IMR-90 (cell line): Measurements from ENCODE around the gene ITPKC. TPM values are rescaled to one million over a fixed set of nuclear protein-coding genes. Genes with fewer than 3 reads are reported as not detected.

Experiments used
- ATAC-seq: fragments of 200-7000 bp; cut with Tn5 transposase; 2 replicates; pipeline ENCODE4 v1.9.1; 2020; ENCODE audit warnings: low read depth, mild to moderate bottlenecking, moderate library complexity
- BruUV-seq: library from RNA; stranded (reverse); fragments of 400-500 nt; replicated peaks from 2 replicates; lab custom pipeline; 2021; lab: Mats Ljungman, UMichigan
- CTCF ChIA-PET: fragments of 300-600 bp; formaldehyde crosslinking; extraction: SDS; loops from one replicate; lab custom pipeline; 2021; ENCODE audit warnings: antibody characterized with exemption; lab: Yijun Ruan, JAX
- POLR2A ChIA-PET: fragments of 300-600 bp; sonication (Branson Sonifier 250); formaldehyde crosslinking; loops from one replicate; lab custom pipeline; 2022; ENCODE audit warnings: antibody characterized with exemption; ENCODE audit not compliant: unreplicated experiment; lab: Charles Lee
- DNase-seq: peaks from one replicate; pipeline ENCODE4 v3.0.0; 2013
- H2AFZ ChIP-seq: replicated peaks from 2 replicates; pipeline ENCODE3; 2013; ENCODE audit warnings: low read length, mild to moderate bottlenecking; ENCODE audit not compliant: poor library complexity
- H2AK5ac ChIP-seq: 2 replicates; pipeline ENCODE4 v1.6.1; 2013; ENCODE audit warnings: low read depth, low read length, inconsistent platforms
- H2AK9ac ChIP-seq: replicated peaks from 2 replicates; pipeline ENCODE3; 2013; ENCODE audit warnings: mild to moderate bottlenecking, low read depth, low read length, moderate library complexity; ENCODE audit not compliant: poor library complexity
- H2BK120ac ChIP-seq: 2 replicates; pipeline ENCODE4 v1.6.1; 2013; ENCODE audit warnings: low read depth, low read length, inconsistent platforms
- H2BK15ac ChIP-seq: 3 replicates; pipeline ENCODE4 v1.6.1; 2013; ENCODE audit warnings: low read depth, low read length, inconsistent platforms
- H2BK20ac ChIP-seq: 2 replicates; pipeline ENCODE4 v1.6.1; 2013; ENCODE audit warnings: low read depth, mild to moderate bottlenecking, inconsistent platforms, low read length, moderate library complexity
- H2BK5ac ChIP-seq: 2 replicates; pipeline ENCODE4 v1.6.1; 2013; ENCODE audit warnings: mild to moderate bottlenecking, low read depth, low read length, inconsistent platforms; ENCODE audit not compliant: poor library complexity, severe bottlenecking
- H3K14ac ChIP-seq: replicated peaks from 2 replicates; pipeline ENCODE4 v1.6.1; 2013; ENCODE audit warnings: low read depth, low read length, inconsistent platforms
- H3K18ac ChIP-seq: 2 replicates; pipeline ENCODE4 v1.6.1; 2013; ENCODE audit warnings: low read depth, low read length, control low read depth
- H3K23ac ChIP-seq: 2 replicates; pipeline ENCODE4 v1.6.1; 2013; ENCODE audit warnings: low read depth, low read length, inconsistent platforms
- H3K27ac ChIP-seq: 2 replicates; pipeline ENCODE4 v1.5.1; 2013; ENCODE audit warnings: mild to moderate bottlenecking, control low read depth, low read length; ENCODE audit not compliant: insufficient read depth
- H3K27me3 ChIP-seq: 2 replicates; pipeline ENCODE4 v1.6.1; 2013; ENCODE audit warnings: low read length; ENCODE audit not compliant: control insufficient read depth, insufficient read depth
- H3K36me3 ChIP-seq: 2 replicates; pipeline ENCODE4 v1.6.1; 2013; ENCODE audit warnings: low read length, mixed read lengths; ENCODE audit not compliant: control insufficient read depth, insufficient read depth
- H3K4ac ChIP-seq: 2 replicates; pipeline ENCODE4 v1.6.1; 2013; ENCODE audit warnings: low read depth, low read length, inconsistent platforms
- H3K4me1 ChIP-seq: 2 replicates; pipeline ENCODE4 v1.6.1; 2013; ENCODE audit warnings: low read length, mixed read lengths; ENCODE audit not compliant: control insufficient read depth, insufficient read depth
- H3K4me2 ChIP-seq: 2 replicates; pipeline ENCODE4 v1.6.1; 2013; ENCODE audit warnings: low read depth, mild to moderate bottlenecking, control low read depth, low read length, moderate library complexity
- H3K4me3 ChIP-seq: 2 replicates; pipeline ENCODE4 v1.5.1; 2013; ENCODE audit warnings: low read depth, mild to moderate bottlenecking, control low read depth, low read length, moderate library complexity; ENCODE audit not compliant: insufficient read depth
- H3K56ac ChIP-seq: 2 replicates; pipeline ENCODE4 v1.6.1; 2013; ENCODE audit warnings: low read length, inconsistent platforms; ENCODE audit not compliant: insufficient read depth; ENCODE audit errors: extremely low read depth
- H3K79me1 ChIP-seq, 2 experiments: 2 replicates each; pipeline ENCODE4 v1.6.1; 2013; ENCODE audit warnings: low read length in 2 of 2, inconsistent platforms in 1 of 2, low read depth in 1 of 2
- H3K9ac ChIP-seq: 2 replicates; pipeline ENCODE4 v1.6.1; 2013; ENCODE audit warnings: low read depth, low read length, control low read depth
- H3K9me1 ChIP-seq: 2 replicates; pipeline ENCODE4 v1.6.1; 2013; ENCODE audit warnings: low read length, inconsistent platforms; ENCODE audit not compliant: insufficient read depth
- H3K9me3 ChIP-seq: 2 replicates; pipeline ENCODE4 v1.6.1; 2013; ENCODE audit warnings: low read length; ENCODE audit not compliant: control insufficient read depth, insufficient read depth
- H4K20me1 ChIP-seq: 2 replicates; pipeline ENCODE4 v1.6.1; 2013; ENCODE audit warnings: low read length, inconsistent platforms; ENCODE audit not compliant: insufficient read depth
- H4K5ac ChIP-seq: 2 replicates; pipeline ENCODE4 v1.6.1; 2013; ENCODE audit warnings: mild to moderate bottlenecking, low read depth, low read length, control low read depth
- H4K8ac ChIP-seq, 2 experiments: 2 replicates each; pipeline ENCODE4 v1.6.1; 2013; ENCODE audit warnings: low read depth in 2 of 2, low read length in 2 of 2, control low read depth in 1 of 2, inconsistent platforms in 1 of 2
- H4K91ac ChIP-seq: 2 replicates; pipeline ENCODE4 v1.6.1; 2013; ENCODE audit warnings: low read depth, low read length, inconsistent platforms; ENCODE audit not compliant: insufficient read depth
- CHD1 ChIP-seq: IDR thresholded peaks from 2 replicates; pipeline ENCODE4 v1.6.1; 2012; ENCODE audit warnings: low read depth, low read length, improper control_type of control experiment
- FOS ChIP-seq: fragments of 150-350 bp; IDR thresholded peaks from 2 replicates; pipeline ENCODE4 v1.6.1; 2016; ENCODE audit warnings: low read depth, low read length
- MAFK ChIP-seq: IDR thresholded peaks from 2 replicates; pipeline ENCODE4 v1.6.1; 2012; ENCODE audit warnings: low read depth, low read length, improper control_type of control experiment
- MAZ ChIP-seq: IDR thresholded peaks from 2 replicates; pipeline ENCODE4 v1.6.1; 2012; ENCODE audit warnings: low read depth, mild to moderate bottlenecking, low read length, improper control_type of control experiment, moderate library complexity, borderline replicate concordance
- POLR2A ChIP-seq: IDR thresholded peaks from 2 replicates; pipeline ENCODE4 v1.6.1; 2012; ENCODE audit warnings: mild to moderate bottlenecking, low read depth, low read length
- WGBS, 2 experiments: methylation state at CpG; one replicate each; pipeline versions ENCODE4 v1.1.5 to v1.1.7; 2013; ENCODE audit warnings: missing lambda C conversion rate in 2 of 2; ENCODE audit not compliant: insufficient read length in 1 of 2; ENCODE audit errors: extremely low coverage in 2 of 2; 5-methylcytosine and 5-hydroxymethylcytosine counted together
- dilution Hi-C: fragments of 300-500 bp; cut with HindIII; formaldehyde crosslinking; loops from one replicate; pipeline ENCODE4 v1.14.3; 2018; ENCODE audit warnings: low sequenced_read_pairs; ENCODE audit not compliant: unreplicated experiment
- in situ Hi-C: fragments of 300-500 bp; cut with MboI; formaldehyde crosslinking; loops from 3 replicates; pipeline ENCODE4 v1.14.3; 2019; ENCODE audit warnings: low sequenced_read_pairs, inconsistent platforms, mixed read lengths
- intact Hi-C: fragments of 100-400 bp; cut with micrococcal nuclease; formaldehyde crosslinking; loops from 2 replicates; pipeline ENCODE4 v1.10.0; 2022
- polyA plus RNA-seq, 3 experiments: library from polyadenylated mRNA; depleted of rRNA; stranded (reverse); fragments of >200 nt; gene quantifications; 2 replicates each; pipeline ENCODE4 v1.2.3, GENCODE V29; 2012; ENCODE audit warnings: low replicate concordance in 1 of 3
- total RNA-seq: library from RNA; depleted of rRNA; stranded (reverse); fragments of >200 nt; gene quantifications from 2 replicates; pipeline ENCODE4 v1.2.3, GENCODE V29; 2012
- TF ChIP-seq, protein P1 (sequence below): fragments of 150-350 bp; IDR thresholded peaks from 2 replicates; pipeline ENCODE4 v1.6.1; 2017; ENCODE audit warnings: mild to moderate bottlenecking, antibody characterized with exemption, low read length, low read depth

The ITPKC gene
- total and polyA plus RNA-seq, 2 of the 4 experiments (the other 2 are of a cell fraction) = 7.7 to 9.4 TPM

DNA sequence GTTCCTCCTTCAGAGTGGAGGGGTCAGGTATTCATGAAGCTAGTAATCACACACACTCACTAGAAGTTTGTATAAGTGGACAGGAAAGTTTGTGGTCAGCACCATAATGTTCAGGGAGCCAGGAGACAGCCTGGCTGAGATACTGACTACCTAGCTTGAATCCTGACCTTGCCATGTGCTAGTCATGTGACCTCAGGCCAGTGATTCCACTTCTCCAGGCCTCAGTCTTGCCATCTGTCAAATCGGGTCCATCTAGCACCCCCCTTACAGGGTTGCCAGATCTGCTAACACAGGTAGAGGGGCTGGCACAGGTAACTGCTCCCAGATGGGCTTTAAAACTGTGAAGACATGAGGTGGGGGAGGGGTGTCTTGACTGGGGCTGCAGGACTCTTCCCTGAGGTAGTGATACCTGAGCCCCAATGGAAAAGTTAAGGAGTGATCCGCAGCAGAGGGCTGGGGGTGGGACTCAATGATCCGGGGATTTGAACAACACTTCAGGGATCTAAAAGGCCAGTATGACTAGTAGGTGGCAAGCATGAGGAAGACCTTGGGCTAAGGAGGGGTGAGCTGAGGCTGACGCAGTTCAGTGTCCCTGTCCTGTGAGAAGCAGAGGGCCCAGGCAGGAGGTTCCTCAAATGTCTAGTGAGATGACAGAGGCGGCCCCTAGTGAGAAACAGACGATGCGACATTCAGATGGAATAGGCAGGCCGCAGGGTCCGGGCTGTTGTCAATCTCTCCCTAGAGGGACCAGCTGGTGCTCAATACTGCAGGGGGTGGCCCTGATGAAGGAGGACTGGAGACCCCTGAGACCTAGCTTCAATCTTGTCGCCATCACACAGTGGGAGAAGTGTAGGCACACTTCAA lies 24.8 kb downstream of the ITPKC start:
- no peak overlapping the region; the same call in 1 of the 2 replicates for H3K23ac ChIP-seq
- H4K91ac ChIP-seq = no peak overlapping the region
- H2BK15ac ChIP-seq = no peak overlapping the region
- peaks cover 20% of the 10 kb centered on the region for H3K36me3 ChIP-seq
- peak overlapping the region; percentile 9 for H2AK9ac ChIP-seq
- H4K8ac ChIP-seq = no peak overlapping the region
- H2AFZ ChIP-seq = no peak overlapping the region
- H2AK5ac ChIP-seq = 0 out of 2 replicates have a peak overlapping the region, but pooled peaks have one; percentile 4
- H3K4me1 ChIP-seq = peaks cover 10% of the 10 kb centered on the region
- no peak overlapping the region for H3K14ac ChIP-seq
- ChIA-PET POLR2A (interaction anchor here (0.5 kb wide), 1 partner anchor 59 kb away, joined by 3 read pairs; no protein-coding TSS in a partner anchor), CTCF (interaction anchor here (0.5 kb wide), 1 partner anchor 92 kb away, joined by 3 read pairs; no protein-coding TSS in a partner anchor)
- DNase-seq (no peak), ATAC-seq (no peak)
- H3K56ac ChIP-seq = no peak overlapping the region
- dilution Hi-C loops (no loop called here), in situ Hi-C loops (no loop called here), intact Hi-C loops (no loop called here)
- TF ChIP-seq, protein P1, sequence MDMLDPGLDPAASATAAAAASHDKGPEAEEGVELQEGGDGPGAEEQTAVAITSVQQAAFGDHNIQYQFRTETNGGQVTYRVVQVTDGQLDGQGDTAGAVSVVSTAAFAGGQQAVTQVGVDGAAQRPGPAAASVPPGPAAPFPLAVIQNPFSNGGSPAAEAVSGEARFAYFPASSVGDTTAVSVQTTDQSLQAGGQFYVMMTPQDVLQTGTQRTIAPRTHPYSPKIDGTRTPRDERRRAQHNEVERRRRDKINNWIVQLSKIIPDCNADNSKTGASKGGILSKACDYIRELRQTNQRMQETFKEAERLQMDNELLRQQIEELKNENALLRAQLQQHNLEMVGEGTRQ = 0 out of 2 replicates have a peak, but pooled peaks have one; percentile 15
- TF ChIP-seq MAFK = no peak
- TF ChIP-seq POLR2A = no peak
- no peak for TF ChIP-seq CHD1
- no peak for TF ChIP-seq MAZ
- no peak for TF ChIP-seq FOS
- H3K79me1 ChIP-seq = peaks cover 0 to 4% of the 10 kb centered on the region in 2 experiments; a peak in 1 of 4 replicates
- H4K5ac ChIP-seq = no peak overlapping the region
- H3K27me3 ChIP-seq = no peaks in the 10 kb centered on the region
- peaks cover 7% of the 10 kb centered on the region; the same call in 1 of the 2 replicates for H3K9me1 ChIP-seq
- no peak overlapping the region for H3K4me3 ChIP-seq
- H2BK20ac ChIP-seq = no peak overlapping the region
- no peaks in the 10 kb centered on the region for H3K9me3 ChIP-seq
- no peak overlapping the region for H2BK5ac ChIP-seq
- no peaks in the 10 kb centered on the region for H4K20me1 ChIP-seq
- no peak overlapping the region for H2BK120ac ChIP-seq
- no peak overlapping the region for H3K18ac ChIP-seq
- H3K9ac ChIP-seq = no peak overlapping the region
- 78% methylated on average over 5 of the region's 10 CpGs; no CpG with 5 or more reads in 1 of the 2 experiments for WGBS, 2 experiments
- H3K27ac ChIP-seq = no peak overlapping the region
- TSS peak; percentile 82 for BruUV-seq
- no peak overlapping the region for H3K4me2 ChIP-seq
- H3K4ac ChIP-seq = no peak overlapping the region
